ENCODE results near the gene ZC3H18.
A peak's percentile ranks its signal among the peaks of the same experiment; 100 is the strongest.

ZC3H18 gene

GRCh38 chr16:88623858-88624257, 53.7 kb downstream of the ZC3H18 start:
- no peak for DNase-seq (ENCODE audit: low spot score)

GRCh38 chr16:88624481-88624880, 54.3 kb downstream of the ZC3H18 start:
- no peak for DNase-seq (ENCODE audit: low spot score)

GRCh38 chr16:88624977-88625576, 54.9 kb downstream of the ZC3H18 start:
- no peak for DNase-seq (ENCODE audit: low spot score)

- no peak for DNase-seq (ENCODE audit: low spot score)
These were observed 56.4 kb downstream of the ZC3H18 start for GRCh38 chr16:88626646-88627045.

GRCh38 chr16:88627531-88628411, 57.6 kb downstream of the ZC3H18 start:
- no peak for DNase-seq (ENCODE audit: low spot score)

GRCh38 chr16:88628512-88628974, 58.3 kb downstream of the ZC3H18 start:
- peak; percentile 34 for DNase-seq (ENCODE audit: low spot score)

GRCh38 chr16:88629835-88630234, 59.6 kb downstream of the ZC3H18 start:
- no peak for DNase-seq (ENCODE audit: low spot score)

- no peak for DNase-seq (ENCODE audit: low spot score)
These were observed 60.2 kb downstream of the ZC3H18 start for GRCh38 chr16:88630433-88630832.

- DNase-seq (ENCODE audit: low spot score), result no peak
These were observed 60.7 kb downstream of the ZC3H18 start for GRCh38 chr16:88630941-88631340.

GRCh38 chr16:88631384-88631783, 61.2 kb downstream of the ZC3H18 start:
- no peak for DNase-seq (ENCODE audit: low spot score)

GRCh38 chr16:88631920-88632586, 61.9 kb downstream of the ZC3H18 start:
- DNase-seq (ENCODE audit: low spot score), result no peak

GRCh38 chr16:88632587-88632930, 62.4 kb downstream of the ZC3H18 start:
- DNase-seq (ENCODE audit: low spot score), result no peak

- peak; percentile 52 for DNase-seq (ENCODE audit: low spot score)
These were observed 63.5 kb downstream of the ZC3H18 start for GRCh38 chr16:88633684-88634140.

- peak; percentile 80 for DNase-seq (ENCODE audit: low spot score)
These were observed 64.2 kb downstream of the ZC3H18 start for GRCh38 chr16:88634141-88634993.

GRCh38 chr16:88634994-88635670, 64.9 kb downstream of the ZC3H18 start:
- DNase-seq (ENCODE audit: low spot score), result peak; percentile 28

GRCh38 chr16:88635671-88636319, 65.6 kb downstream of the ZC3H18 start:
- DNase-seq (ENCODE audit: low spot score), result no peak

- no peak for DNase-seq (ENCODE audit: low spot score)
These were observed 66.5 kb downstream of the ZC3H18 start for GRCh38 chr16:88636488-88637265.

GRCh38 chr16:88638323-88639230, 68.4 kb downstream of the ZC3H18 start, which contains the start of gene IL17C:
TSS of gene IL17C (plus strand) at chr16:88638572. CDS start at chr16:88638642, 70 bp downstream.
- no peak for DNase-seq (ENCODE audit: low spot score)
